Measurements from ENCODE around the gene EVPL.

- TF ChIP-seq CTCF (conservative IDR thresholded peaks at IDR 0.05; ENCODE audit: low read length) (no peak), EZH2phosphoT487 (IDR thresholded peaks at IDR 0.05; ENCODE audit: borderline replicate concordance, low read depth, low read length) (no peak)
Observed at GRCh38 chr17:75979705-75980187, 47.4 kb downstream of the EVPL start.

All from OCI-LY7 (cell line).